ENCODE results near the gene GSTO2.
A peak's percentile ranks its signal among the peaks of the same experiment; 100 is the strongest.
"Not testable (repeated sequence)": the region's sequence is repeated elsewhere in the genome, so short reads cannot be mapped to it uniquely, and the experiment has no call there.

The GSTO2 gene

DNA sequence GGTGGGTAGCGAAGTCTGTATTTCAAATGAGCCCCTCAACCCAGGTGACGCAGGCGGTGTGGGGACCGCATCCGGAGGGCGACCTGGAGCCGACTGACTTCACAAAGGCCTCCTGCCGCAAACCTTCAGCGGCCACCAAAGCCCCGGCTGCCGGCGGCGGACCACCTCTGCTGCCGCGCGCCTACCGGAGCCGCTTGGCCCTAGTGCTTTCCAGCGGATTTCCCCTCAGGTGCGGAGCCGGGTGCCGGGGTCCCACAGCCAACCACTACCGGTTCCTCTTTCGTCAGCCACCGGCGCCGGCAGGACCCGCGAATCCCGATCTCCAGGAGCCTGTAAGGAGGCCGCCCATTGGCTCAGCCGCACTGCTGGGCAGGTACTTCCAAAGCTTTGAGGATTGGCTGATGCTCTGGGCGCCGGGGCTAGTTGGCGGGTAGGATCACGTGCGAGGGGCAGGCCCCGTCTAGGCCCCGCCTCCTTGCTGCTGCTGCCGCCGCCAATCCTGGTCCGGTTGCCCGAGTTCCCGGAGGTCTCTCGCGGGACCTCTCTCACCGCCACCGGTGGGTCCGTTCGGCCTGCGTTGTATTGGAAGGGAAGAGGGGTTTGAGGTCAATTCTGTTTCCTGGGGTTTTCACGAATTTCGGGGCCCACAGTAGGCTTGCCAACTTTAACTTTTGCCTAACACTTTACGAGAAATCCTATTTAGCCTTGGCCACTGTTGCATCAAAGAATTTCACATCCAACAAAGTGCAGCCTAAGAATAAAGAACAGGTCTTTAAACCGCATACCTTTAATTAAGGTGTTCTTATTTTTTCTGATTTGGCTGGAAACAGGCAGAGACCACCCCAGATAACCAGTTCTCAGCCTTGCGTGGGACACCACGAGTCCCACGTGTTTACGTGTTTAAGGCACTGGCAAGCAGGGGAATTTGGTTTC is at the start of gene GSTO2:
GSTO2 (plus strand) TSS at position 472 of the 933 bp plus-strand sequence. CDS start 5,732 bp downstream, outside the sequence.
- DNase-seq = peak; percentile 93

DNA sequence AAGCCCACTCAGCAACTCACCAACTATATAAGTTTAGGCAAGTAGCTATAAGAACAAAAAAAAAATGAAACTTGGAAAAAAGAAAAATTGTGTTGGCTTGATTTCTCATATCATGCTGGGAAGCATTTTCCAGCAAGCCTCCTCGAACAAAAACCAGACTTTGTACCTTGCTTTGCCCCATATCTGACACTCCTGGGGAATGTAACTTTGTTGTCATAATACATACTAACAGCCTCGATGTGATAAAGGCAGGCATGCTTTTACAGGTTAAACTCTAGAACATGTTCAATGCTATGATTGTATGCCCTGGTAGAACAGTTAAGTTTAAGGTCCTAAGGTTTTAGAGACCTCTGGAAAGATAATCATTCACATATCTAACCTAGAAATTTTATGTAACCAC is 48.5 kb upstream of the GSTO2 start:
- no peak for DNase-seq

DNA sequence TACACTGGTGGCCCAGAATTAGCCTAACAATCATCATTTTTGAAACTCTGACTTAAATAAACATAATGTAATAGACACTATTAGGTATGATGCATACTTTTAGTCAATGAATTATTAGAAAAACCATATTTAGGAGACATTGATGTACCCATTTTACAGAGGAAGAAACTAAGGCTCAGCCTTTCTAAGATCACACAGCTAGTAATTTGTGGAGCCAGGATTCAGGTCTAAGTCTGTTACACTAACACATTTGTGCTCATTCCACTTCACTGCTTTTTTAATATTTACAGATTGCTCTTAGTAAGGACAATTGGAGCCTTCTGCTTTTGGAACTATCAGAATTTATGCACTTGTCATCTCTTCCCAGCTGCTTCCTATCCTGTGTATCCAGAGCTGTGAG is 45.7 kb upstream of the GSTO2 start:
- DNase-seq = no peak

DNA sequence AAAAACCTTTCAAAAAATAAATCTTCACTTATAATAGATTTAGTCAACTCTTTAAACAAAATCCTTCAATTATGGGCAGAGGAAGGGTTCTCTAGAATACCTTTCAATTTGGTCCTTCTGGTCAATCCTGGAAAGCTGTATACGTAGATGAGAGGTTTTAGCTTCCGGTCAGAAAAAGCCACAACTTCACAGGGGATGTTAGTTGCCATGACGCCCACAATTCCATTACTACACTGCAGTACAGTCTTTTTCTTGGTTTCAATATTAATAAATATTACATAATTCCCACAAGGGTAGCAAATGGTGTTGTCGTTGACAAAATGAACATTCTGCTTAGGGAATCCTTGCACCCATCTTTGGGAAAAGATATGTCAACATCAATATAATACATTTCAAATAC is 38.5 kb upstream of the GSTO2 start:
- no peak for DNase-seq

DNA sequence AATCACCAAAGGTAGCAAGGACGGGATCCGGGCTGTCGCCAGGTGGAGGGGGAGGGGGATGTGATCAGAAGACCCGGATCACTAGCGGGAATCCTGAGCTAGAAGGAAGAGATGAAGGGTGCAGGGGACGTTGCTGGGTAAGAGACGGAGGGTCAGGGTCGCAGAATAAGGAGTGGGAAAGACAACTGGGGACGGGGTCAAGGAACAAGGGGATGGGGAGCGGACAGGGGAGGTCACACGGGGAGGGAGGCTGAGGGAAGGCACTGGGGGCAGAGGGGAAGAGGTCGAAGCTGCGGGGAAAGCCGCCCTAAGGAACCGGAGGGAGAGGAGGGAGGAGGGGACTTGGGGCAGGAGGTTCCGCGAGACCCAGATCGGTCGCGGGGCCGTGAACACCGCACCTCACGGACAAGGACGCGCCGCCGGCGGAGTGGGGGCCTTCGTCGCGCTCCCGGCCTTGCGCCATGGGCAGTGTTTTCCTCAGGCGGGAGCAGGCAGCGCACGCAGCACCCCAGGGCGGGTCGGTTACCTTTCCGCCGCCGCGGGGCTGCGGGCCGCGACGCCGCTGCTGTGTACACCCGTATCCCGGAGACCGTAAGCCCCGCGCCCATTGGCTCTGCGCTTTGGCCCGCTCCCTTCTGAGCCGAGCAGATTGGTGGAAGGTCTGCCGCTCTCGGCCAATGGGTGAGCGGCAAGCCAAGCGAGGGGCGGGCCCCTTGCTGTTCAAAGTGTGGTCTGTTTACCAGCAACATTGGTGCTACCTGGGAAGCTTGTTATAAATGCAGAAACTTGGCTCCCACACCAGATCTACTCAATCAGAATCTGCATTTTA is 37.0 kb upstream of the GSTO2 start, which contains the start of gene CFAP43:
CFAP43 (minus strand) TSS at position 581 of the 829 bp plus-strand sequence; CDS start at position 463, 118 bp downstream.
- peak; percentile 84 for DNase-seq

DNA sequence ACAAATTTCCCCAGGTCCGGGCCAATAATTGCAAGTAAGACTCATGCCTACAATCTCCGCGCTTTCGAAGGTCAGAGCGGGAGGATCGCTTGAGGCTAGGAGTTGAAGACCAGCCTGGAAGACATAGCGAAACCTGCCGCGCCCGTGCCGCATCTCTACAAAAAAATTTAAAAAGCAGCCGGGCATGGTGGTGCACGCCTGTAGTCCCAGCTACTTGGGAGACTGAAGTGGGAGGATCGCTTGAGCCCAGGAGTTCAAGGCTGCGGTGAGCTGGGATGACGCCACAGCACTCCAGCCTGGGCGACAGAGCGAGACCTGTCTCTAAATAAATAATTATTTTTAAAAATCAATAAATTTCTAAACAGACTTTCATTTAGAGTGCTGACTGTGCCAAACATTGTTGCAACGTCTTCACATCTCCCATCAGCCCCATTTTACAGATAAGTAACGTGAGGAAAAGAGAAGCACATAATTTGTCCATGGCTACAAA is 36.3 kb upstream of the GSTO2 start:
- no peak for DNase-seq

DNA sequence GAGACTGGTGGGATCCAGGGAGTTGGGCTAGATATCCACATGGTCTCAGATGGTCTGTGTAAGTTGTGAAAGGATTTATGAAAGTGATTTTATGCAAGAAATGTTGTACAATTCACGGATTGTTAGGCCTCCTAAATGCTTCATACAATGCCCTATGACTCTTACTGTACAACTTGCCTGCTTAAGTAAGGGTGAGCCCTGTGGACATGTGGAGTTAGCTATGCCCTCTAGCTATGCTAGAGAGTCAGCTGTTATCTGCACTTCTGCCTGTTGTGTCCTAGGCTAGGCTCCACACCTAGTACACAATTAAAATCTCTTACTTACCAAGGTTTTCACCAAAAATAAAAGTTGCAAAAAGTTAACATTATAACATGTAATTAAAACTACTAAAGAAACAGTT is 35.2 kb upstream of the GSTO2 start:
- no peak for DNase-seq

DNA sequence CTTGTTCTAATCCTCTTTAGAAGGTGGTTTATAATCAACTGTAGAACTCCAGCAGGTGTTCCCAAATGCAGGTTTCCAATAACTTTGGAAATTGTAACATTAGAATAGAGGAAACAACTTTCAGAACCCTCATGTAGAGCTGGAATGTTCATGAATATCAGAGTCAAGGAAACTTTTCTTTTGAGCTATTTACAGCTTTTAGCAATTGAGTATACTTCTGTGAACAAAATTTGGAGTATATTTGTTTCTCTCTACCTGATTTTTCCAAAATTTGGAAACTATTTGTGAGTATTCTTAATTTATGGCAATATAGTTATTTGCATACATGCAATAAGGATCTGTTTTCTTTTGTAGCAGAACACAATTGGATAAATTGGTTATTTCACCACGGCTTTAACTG is 34.0 kb upstream of the GSTO2 start:
- no peak for DNase-seq

DNA sequence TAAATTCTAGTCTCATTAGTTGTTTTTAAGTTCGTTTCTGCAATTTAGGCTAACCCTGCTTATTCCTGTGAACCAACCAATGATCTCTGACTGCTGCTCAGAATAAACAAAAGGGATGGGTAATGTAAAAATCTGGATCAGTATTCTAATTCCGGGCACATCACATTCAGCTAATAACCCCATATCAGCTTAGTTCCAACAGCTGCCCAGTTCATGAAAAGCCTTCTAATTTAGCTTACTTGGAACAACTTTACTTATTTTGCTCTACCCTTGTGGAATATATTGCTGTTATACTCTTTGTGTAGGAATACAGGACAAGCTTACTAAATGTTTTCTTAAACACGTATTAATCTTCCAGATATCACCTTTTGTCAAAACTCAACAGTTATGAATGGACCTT is 33.2 kb upstream of the GSTO2 start:
- DNase-seq = no peak

DNA sequence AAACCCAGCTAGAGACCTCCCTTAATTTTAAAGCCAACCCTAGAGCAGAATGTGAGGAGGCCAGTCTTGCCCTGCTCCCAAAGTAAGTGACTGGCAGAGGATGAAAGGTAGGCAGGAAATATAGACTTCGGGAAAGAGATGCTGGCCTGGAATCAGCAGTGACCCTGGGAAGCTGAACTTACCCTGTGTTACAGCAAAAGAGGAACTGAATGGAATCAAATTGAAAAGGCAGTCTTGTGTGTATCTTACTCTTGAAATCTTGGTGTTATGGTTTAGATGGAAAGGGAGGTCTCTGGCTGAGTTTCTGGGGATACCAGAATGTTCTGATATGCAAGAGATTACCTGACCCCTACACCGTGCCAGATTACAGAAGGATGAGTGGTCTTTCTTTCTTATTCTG is 28.9 kb upstream of the GSTO2 start:
- no peak for DNase-seq

DNA sequence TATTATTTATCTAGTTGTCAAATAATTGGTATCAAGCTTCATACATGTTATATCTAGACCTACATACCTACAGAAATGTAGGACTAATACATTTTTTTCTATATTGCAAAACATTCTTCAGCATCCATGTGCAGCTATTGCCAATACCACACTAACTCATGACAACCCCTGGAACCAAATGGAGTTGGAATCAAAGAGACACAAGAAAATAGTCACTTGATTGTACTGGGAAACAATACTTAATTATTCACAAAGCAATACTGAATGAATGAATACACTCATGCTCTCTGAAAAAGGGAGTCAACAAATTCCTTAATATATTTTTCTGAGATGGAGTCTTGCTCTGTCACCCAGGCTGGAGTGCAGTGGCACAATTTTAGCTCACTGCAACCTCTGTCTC is 26.4 kb upstream of the GSTO2 start:
- DNase-seq = no peak

DNA sequence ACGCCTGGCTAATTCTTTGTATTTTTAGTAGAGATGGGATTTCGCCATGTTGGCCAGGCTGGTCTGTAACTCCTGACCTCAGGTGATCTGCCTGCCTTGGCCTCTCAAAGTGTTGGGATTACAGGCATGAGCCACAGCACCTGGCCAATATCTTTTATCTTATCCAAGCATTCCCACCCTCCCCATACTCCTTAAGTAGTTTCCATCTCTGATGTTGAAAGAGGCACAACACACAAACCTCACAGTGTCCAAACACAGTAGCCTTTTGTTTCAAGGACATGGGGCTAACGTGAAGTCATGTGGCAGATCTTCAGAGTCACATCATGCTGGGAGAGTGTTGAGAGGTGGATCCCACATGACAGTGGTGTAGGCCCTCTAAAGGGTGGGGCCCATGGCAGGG is 26.0 kb upstream of the GSTO2 start:
- not testable (repeated sequence) for DNase-seq

DNA sequence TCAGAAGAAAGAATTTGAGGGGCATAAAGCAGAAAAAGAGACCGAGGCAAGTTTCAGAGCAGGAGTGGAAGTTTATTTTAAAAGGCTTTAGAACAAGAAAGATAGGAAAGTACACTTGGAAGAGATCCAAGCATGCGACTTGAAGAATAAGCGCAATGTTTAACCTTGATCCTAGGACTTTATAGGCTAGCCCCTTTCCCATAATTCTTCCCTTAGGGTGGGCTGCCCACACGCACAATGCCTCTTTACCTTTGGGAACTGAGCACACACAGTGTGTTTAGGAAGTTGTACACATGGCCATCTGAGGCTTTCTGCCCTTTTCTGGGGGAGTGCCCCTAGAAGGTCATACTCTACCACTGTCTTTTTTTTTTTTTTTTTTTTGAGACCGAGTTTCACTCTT is 25.5 kb upstream of the GSTO2 start:
- no peak for DNase-seq

DNA sequence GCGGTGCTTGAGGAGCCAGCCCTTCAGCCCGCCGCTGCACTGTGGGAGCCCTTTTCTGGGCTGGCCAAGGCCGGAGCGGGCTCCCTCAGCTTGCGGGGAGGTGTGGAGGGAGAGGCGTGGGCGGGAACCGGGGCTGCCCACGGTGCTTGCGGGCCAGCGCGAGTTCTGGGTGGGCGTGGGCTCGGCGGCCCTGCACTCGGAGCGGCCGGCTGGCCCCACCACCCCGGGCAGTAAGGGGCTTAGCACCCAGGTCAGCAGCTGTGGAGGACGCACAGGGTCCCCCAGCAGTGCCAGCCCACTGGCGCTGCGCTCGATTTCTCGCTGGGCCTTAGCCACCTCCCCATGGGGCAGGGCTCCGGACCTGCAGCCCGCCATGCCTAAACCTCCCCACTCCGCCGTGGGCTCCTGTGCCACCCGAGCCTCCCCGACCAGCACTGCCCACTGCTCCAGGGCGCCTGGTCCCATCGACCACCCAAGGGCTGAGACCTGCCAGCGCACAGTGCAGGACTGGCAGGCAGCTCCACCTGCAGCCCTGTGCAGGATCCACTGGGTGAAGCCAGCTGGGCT is 23.8 kb upstream of the GSTO2 start:
- DNase-seq = no peak

DNA sequence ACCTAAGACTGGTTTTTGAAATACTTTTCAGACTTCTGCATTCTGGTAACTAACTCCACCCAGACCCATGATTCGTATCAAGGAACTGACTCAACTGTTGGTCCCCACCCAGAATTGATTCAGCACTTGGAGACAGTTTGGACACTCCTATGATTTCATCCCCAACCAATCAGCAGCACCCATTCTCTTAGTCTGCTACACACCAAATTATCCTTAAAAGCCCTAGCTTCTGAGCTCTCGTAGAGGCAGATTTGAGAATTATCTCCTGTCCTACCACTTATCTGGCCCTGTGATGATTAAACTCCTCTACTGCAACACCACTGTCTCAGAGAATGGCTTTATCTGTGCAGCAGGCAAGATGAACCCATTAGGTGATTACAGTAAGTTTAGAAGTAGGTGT is 22.0 kb upstream of the GSTO2 start:
- no peak for DNase-seq

DNA sequence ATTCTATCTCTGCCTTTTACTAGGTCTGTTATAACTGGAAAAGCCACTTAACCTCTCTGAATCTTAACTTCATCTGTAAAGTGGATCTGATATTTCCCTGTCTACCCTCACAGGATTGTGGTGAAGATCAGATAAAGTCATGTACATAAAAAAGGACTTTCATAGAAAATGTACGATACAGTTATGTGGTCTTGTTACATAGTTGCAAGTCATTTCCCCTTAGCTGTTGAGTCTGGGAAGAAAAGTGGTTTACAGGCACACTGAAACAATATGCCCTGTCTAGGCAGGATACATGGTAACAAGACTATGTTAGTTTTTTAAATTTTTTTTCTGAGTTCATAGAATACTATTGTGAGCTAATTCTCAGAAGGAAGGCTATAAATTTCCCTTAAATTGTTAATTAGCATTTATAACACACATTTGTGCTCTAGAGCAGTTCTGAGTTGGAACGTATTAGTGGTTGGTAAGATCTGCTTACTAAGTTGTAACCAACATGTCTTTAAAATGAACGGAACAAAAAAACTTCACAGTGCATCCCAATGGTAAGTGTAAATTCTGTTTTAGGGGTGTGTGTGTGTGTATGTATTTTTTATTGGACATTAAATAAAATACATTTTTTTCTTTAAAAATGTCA is 21.4 kb upstream of the GSTO2 start:
- no peak for DNase-seq

DNA sequence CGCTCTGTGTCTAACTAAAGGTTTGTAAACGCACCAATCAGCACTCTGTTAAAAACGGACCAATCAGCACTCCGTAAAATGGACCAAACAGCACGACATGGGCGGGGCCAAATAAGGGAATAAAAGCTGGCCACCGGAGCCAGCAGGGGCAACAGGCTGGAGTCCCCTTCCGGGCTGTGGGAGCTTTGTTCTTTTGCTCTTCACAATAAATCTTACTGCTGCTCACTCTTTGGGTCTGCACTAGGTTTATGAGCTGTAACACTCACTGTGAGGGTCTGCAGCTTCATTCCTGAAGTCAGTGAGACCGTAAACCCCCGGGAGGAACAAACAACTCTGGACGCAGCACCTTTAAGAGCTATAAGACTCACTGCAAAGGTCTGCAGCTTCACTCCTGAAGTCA is 20.1 kb upstream of the GSTO2 start:
- not testable (repeated sequence) for DNase-seq

DNA sequence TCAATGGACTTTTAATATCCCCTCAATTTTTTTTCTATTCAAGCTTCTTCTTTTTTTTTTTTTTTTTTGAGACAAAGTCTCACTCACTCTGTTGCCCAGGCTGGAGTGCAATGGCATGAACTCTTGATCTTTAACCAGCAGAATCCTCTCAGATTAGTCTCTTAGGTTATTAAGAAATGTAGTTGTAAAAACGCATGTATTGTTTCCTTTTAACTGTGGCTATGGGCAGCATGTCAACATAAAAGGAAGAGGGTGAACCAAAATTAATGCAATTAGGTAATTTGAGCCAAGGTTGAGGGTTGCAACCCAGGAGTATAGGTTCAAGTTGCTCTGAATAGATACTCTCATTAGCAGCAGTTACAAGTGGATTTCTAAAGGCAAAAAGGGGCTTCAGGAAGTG is 18.6 kb upstream of the GSTO2 start:
- no peak for DNase-seq

DNA sequence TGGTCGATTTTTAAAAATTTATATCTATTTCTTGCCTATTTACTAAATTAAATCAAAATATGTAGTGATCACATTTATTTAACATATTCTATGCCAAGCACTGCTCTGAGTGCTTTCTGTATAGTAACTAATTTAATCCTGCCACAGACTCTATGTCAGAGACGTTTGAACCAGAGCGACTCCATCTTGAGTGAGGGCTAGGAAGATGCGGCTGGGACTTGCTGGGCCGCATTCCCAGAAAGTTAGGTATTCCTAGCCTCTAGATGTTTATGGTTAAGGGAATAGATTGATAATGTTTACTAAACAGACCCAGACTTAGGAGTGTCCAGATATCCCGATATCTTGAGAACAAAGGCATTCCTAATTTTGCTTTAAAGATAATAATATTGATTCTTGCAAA is 17.5 kb upstream of the GSTO2 start:
- no peak for DNase-seq

DNA sequence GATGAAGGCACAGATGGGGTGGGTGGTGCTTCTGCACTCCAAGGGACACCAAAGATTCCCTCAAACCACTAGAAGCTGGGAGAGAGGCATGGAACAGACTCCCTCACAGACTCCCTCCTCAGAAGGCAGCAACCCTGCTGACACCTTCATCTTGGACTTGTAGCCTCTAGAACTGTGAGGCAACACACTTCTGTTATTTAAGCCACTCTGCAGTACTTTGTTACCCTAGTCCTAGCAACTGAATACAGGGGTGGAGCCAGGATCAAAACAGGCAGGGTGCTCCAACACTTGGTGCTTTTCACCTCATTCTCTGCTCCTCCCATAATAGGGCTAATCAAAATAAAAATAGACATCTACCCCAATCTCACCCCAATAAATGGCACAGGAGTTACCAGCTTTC is 16.6 kb upstream of the GSTO2 start:
- DNase-seq = no peak

DNA sequence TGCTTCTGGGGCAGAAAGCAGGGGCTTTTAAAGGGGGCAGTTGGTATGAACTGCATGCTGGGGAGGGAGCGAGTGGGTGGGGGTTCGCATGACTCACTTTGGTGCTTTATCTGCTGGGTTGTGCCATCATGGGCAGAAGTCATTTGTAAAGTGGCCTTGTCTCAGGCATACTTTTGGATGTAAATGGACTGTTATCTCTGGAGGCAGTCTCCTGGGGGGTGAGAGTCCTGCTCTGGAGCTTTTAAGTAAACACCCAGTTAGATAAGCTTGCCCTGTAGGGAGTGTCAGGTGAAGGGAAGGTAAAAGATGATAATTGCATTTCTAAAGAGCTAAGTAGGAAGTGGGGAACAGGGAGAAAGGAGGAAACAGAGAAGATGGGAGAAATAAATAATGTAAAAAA is 15.9 kb upstream of the GSTO2 start:
- no peak for DNase-seq

DNA sequence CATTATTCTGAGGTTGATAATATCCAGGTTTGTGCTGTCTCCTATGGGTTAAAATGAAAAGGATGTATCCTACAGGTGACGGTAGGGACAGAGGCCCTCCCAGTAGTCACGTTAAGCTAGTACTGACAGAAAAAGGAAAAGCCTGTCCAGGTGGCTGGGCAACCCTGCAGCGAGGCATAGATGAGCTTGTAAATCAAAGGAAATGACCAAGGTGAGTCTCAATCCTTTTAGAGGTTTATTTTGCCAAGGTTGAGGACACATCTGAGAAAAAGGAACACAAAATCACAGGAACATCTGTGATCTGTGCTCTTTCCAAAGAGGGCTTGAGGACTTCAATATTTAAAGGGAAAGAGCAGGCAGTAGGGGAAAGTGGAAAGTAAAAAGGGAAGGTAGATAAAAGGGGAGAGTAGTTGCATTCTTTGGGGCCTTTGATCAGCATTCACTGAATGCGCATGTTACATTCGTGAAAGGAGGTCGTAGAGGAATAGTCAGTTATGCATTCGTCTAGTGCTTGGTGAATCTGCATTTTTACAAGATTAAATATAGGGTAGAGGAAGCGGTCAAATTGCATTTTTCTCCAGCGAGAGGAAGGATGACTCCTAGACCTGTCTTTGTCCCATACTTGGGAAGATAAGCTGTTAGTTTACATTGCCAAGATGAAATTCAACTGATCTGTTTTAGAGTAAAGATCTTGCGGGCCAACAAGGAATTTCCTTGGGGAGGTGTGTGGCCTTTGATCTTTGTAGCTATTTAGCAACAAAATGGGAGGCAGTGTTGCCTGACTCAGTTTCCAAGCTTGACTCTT is 15.2 kb upstream of the GSTO2 start:
- no peak for DNase-seq

Data from NCI-H1694 (cell line).